ENCODE results near the gene SYNDIG1. TPM values are rescaled to one million over a fixed set of nuclear protein-coding genes. Genes with fewer than 3 reads are reported as not detected.
A peak's percentile ranks its signal among the peaks of the same experiment; 100 is the strongest.
"Not testable (repeated sequence)": the region's sequence is repeated elsewhere in the genome, so short reads cannot be mapped to it uniquely, and the experiment has no call there.

The SYNDIG1 gene
- total and polyA plus RNA-seq, 9 of the 15 experiments (the other 6 are each of a cell fraction or from before 2014, with no cell fraction given) = not detected

- no peaks in the 10 kb centered on the region for H3K4me1 ChIP-seq (replicated peaks in 1 of 2; ENCODE audit: control insufficient read depth in 2 of 2, insufficient read depth in 2 of 2, low read length in 2 of 2)
- TF ChIP-seq FOXK1 (CRISPR knock-in tag; IDR thresholded peaks at IDR 0.05; ENCODE audit: borderline replicate concordance) (no peak), ZNF778 (CRISPR knock-in tag; IDR thresholded peaks at IDR 0.05) (no peak), CTCFL (IDR thresholded peaks at IDR 0.05; ENCODE audit: borderline replicate concordance, insufficient read depth, low read depth, low read length, poor library complexity, severe bottlenecking) (no peak), NFIX (CRISPR knock-in tag; IDR thresholded peaks at IDR 0.05; ENCODE audit: low read depth) (no peak), STAT5B (CRISPR knock-in tag; IDR thresholded peaks at IDR 0.05) (no peak), SMAD2 (IDR thresholded peaks at IDR 0.05; ENCODE audit: low read depth, low read length) (no peak), HNRNPH1 (optimal IDR thresholded peaks at IDR 0.05; ENCODE audit: low read depth, low read length) (no peak), NR2C2 (CRISPR knock-in tag; IDR thresholded peaks at IDR 0.05) (no peak), NR2C2 (tag; IDR thresholded peaks at IDR 0.05) (no peak), RFX7 (CRISPR knock-in tag; IDR thresholded peaks at IDR 0.05) (no peak), GATAD2A (IDR thresholded peaks at IDR 0.05) (no peak)
- WGBS (ENCODE audit: insufficient coverage, low coverage, missing lambda C conversion rate) = 0% methylated on average over 10 of the region's 11 CpGs
- no peaks in the 10 kb centered on the region for H4K20me1 ChIP-seq (replicated peaks; ENCODE audit: control insufficient read depth, insufficient read depth, low read length)
- BruUV-seq (replicated peaks) = no TSS peak
- H3K4me2 ChIP-seq (ENCODE audit: insufficient read depth, low read length) = no peak overlapping the region
- in situ Hi-C loops (cut with MboI) (no loop called here), intact Hi-C loops (cut with micrococcal nuclease) (no loop called here)
- DNase-seq (ENCODE audit: extremely low read depth in 1 of 4, low spot score in 3 of 4) (peak in 2 of 4 experiments; percentile 3 to 6), ATAC-seq (no peak), FAIRE-seq (no peak)
- H3K27me3 ChIP-seq (ENCODE audit: control insufficient read depth in 2 of 2, insufficient read depth in 2 of 2, low read length in 2 of 2) = no peaks in the 10 kb centered on the region; a peak in 1 of 5 replicates
- H3K9ac ChIP-seq (ENCODE audit: insufficient read depth in 1 of 2, low read depth in 2 of 2, low read length in 2 of 2) = no peak overlapping the region
- no peaks in the 10 kb centered on the region for H3K9me1 ChIP-seq (ENCODE audit: control insufficient read depth, insufficient read depth, low read length)
- no peaks in the 10 kb centered on the region for H3K36me3 ChIP-seq (ENCODE audit: control insufficient read depth, insufficient read depth, low read length)
- H3K4me3 ChIP-seq = no peak overlapping the region
- H2AFZ ChIP-seq (ENCODE audit: low read depth, low read length) = no peak overlapping the region
- H3K27ac ChIP-seq (ENCODE audit: extremely low read depth, low read depth, low read length) = no peak overlapping the region
- no peaks in the 10 kb centered on the region for H3K79me2 ChIP-seq (ENCODE audit: control insufficient read depth, insufficient read depth, low read length)
- CTCF ChIA-PET (ENCODE audit: low intra/inter-chr PET ratio) = no interaction called here
- no peaks in the 10 kb centered on the region for H3K9me3 ChIP-seq (replicated peaks; ENCODE audit: control insufficient read depth, insufficient read depth, low read depth, low read length)
- POLR2A ChIA-PET = no interaction called here
Measured at GRCh38 chr20:24507182-24507853, 37.9 kb downstream of the SYNDIG1 start.

- FAIRE-seq; DNase-seq (ENCODE audit: extremely low read depth in 1 of 4, low spot score in 3 of 4); H3K27ac ChIP-seq (ENCODE audit: extremely low read depth, low read depth, low read length); H3K4me2 ChIP-seq (ENCODE audit: insufficient read depth, low read length); intact Hi-C loops (cut with micrococcal nuclease); H3K27me3 ChIP-seq (ENCODE audit: control insufficient read depth in 2 of 2, insufficient read depth in 2 of 2, low read length in 2 of 2); CTCF ChIA-PET (ENCODE audit: low intra/inter-chr PET ratio); BruUV-seq (replicated peaks); H3K9me3 ChIP-seq (replicated peaks; ENCODE audit: control insufficient read depth, insufficient read depth, low read depth, low read length); in situ Hi-C loops (cut with MboI); H3K4me3 ChIP-seq; H4K20me1 ChIP-seq (replicated peaks; ENCODE audit: control insufficient read depth, insufficient read depth, low read length); ATAC-seq; H3K4me1 ChIP-seq (replicated peaks in 1 of 2; ENCODE audit: control insufficient read depth in 2 of 2, insufficient read depth in 2 of 2, low read length in 2 of 2); H3K9me1 ChIP-seq (ENCODE audit: control insufficient read depth, insufficient read depth, low read length); H3K36me3 ChIP-seq (ENCODE audit: control insufficient read depth, insufficient read depth, low read length); H3K79me2 ChIP-seq (ENCODE audit: control insufficient read depth, insufficient read depth, low read length); H2AFZ ChIP-seq (ENCODE audit: low read depth, low read length); H3K9ac ChIP-seq (ENCODE audit: insufficient read depth in 1 of 2, low read depth in 2 of 2, low read length in 2 of 2): not testable (repeated sequence)
- POLR2A ChIA-PET = interaction anchor here (1.0 kb wide), 1 partner anchor 11 kb away, joined by 3 read pairs; no protein-coding TSS in a partner anchor
- WGBS (ENCODE audit: insufficient coverage, low coverage, missing lambda C conversion rate) = 0% methylated on average over 3 of the region's 11 CpGs
Measured at GRCh38 chr20:24512441-24512840, 43.0 kb downstream of the SYNDIG1 start.
